Stimulated activated naive CD4-positive, alpha-beta T cell (primary cell): Measurements from ENCODE around the gene PLXNB1.
"Not testable (repeated sequence)": the region's sequence is repeated elsewhere in the genome, so short reads cannot be mapped to it uniquely, and the experiment has no call there.

Source experiments
- DNase-seq, 6 experiments: peaks; one replicate each; lab custom pipeline; 2025; lab: John Stamatoyannopoulos, UW

PLXNB1 gene

DNA sequence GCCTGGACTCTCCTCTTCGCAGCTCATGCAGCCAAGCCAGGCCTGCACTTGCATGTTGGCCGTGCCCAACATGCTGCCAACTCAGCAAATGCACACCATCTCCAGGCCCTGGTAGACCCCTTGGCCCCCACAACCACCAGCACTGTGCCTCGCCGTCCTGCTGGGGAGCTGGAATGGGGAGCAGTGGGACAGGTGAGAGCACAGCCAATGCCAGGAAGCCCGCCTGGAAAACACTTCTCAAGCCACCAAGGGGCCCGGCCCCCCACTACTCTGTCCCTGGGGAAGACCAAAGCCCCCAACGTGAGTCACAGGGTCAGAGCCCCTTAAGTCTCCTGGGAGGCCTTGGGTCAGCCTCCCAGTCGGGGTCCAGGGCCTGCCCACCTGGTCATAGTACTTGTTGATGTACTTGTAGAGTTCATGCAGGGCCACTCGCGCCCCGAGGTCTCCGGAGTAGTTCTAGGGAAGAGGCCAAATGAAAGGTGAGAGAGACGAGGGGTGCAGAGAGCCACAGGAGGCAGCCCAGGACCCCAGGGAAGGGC, 24.5 kb downstream of the PLXNB1 start:
- DNase-seq = no peak

DNA sequence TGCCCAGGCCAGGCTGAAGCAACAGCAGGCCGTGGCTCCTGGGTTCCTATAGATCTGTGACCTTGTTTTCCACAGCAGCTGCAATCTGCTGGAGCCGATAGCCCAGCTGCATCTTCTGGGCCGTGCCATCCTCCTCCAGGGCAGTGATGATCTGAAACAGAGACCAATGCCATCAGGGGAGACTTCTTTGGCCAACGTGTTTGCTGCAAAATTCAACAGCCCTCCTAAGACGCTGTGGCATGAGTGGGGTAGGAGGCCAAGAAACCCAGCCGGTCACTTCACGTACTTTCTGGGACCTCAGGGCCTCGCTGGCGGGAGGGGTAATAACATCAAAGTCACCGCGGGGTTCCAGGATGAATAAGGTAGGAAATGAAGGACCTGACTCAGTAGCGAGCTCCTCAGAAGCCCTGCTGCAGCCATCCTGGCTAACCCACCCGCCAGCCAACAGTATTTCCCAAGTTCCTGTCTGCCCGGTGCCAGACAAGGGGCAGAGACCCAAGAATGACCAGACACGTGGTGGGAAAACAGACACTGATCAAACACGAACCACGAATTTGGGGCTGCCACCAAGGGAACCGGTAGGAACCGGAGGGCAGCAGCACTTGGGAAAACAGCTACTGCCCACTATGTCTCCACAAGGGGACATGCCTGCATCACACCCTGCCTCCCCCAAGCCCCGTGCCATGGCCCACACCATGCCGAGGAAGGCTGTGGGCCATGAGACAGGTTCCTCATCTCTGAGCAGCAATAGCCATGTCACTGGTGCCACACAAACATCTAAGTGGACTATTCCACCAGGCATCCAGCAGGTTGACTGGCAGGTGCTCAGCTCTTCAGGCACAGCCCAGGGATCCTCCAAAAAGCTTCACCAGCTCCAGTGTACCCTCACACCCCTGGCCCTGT, 25.2 kb downstream of the PLXNB1 start:
- no peak for DNase-seq

DNA sequence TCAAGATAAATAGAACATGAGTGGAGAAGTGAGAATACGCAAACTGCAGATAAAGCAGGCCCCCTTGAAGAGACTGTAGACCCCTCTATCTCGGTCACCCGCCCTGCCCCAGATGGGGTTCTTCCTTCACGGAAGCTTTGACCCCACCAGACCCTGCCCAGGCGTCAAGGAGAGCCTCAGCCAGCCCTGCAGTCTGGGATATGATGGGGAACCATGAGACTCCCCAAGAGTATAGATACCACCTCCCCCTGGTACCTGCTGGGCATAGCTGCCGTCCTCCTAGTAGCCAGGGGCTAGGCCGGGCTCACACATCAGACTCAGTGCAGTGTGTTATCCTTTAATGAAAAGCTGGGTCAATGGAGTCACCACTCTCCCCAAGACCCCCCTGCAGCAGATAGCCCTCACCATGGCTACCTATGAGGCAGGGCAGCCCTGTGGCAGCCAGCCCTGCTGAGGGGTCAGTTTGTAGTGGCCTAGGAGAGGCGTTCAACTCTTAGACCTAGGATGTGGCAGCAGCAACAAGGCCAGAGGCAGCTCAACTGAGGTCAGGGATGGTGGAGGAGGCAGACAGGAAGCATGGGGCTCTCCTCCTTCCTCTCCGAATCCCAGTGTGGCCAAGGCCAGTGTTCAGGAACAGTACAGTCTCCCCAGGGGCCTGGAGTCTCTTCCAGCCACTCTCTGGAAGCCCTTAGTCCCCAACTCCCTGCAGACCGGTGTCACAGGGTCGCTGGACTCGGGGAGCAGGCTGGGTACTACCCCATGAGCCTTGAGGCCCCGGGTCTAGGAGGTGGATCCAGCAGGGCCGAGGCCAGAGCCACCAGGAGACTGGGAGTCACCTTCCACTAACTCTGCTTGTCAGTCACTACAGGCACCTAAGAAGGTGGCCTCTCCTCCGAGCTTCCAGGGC, 26.1 kb downstream of the PLXNB1 start:
- no peak for DNase-seq

DNA sequence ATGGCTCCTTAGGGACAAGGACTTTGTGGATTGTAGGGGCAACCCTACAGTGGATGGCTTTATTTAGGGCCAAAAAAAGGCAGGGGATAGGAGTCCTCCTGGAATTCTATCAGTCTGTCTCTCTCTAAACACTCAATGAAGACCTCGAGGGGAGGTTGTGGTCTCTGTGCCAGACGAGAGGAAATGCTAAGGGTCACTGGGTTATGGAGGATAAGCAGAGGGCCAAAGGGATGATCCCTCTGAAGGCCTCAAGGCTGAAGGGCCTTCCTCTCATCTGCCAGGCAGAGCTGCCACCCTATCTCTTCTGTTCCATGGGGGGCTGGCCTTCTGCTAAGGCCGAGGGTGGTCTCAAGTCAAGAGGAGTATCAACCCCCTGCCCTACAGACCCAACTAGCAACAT, 27.0 kb downstream of the PLXNB1 start:
- no peak for DNase-seq

DNA sequence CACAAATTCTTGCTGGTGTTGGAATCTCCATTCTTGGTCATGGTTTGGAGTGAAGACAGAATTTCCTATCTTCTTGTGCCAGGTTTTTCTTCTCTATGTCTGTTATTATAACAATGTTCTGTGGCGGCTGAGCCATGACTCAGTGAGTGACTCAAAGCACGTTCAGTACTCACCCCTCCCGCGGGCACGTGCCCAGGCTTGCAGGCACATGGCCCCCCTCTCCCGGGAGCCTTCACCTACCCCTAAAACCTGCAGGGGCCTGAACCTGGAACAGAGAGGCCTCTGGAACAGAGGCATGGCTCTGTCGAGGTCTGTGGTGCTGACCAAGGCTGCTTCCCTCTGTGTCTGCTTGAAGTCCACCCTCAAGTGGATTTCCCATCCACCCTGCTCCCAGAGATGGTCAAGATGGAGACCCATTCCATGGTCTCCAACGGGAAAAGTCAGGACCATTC, 27.6 kb downstream of the PLXNB1 start:
- no peak for DNase-seq

DNA sequence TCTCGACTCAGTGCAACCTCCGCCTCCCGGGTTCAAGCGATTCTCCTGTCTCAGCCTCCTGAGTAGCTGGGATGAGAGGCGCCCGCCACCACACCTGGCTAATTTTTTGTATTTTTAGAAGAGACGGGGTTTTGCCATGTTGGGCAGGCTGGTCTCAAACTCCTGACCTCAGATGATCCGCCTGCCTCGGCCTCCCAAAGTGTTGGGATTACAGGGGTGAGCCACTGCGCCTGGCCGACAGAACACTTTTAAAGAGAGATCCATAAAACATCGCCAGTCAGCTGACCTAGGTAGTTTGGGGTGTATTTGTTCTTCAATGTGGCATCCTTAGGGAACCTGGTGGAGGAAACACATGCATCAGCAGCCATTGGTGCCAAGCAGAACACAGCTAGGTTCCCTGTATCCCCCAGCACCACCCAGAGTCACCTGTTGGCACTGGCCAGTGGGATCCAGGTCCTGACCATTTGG, 28.4 kb downstream of the PLXNB1 start:
- DNase-seq = not testable (repeated sequence)

DNA sequence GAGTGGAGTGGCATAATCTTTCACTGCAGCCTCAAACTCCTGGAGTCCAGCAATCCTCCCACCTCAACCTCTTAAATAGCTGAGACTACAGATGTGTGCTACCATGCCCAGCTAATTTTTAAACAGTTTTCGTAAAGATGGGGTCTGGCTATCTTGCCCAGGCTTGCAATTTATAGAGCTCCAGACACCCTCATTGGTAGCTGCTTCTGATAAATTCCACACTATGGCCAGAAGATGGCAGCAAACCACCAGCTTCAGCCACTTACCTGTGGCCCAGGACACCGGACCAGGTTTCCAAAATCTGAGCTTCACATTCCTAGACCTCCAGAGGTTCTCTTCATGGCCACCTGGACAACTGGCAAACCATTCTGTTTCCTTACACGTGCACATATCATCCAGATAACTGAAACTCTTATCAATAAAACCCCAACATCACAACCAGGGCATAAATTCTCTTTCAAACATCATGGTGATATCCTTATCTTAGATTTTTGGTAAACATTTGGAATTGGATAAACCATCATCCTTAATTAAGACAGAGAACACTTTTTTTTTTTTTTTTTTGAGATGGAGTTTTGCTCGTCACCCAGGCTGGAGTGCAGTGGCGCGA, 29.0 kb downstream of the PLXNB1 start:
- DNase-seq = peak; percentile 10 to 73 (median 61)

DNA sequence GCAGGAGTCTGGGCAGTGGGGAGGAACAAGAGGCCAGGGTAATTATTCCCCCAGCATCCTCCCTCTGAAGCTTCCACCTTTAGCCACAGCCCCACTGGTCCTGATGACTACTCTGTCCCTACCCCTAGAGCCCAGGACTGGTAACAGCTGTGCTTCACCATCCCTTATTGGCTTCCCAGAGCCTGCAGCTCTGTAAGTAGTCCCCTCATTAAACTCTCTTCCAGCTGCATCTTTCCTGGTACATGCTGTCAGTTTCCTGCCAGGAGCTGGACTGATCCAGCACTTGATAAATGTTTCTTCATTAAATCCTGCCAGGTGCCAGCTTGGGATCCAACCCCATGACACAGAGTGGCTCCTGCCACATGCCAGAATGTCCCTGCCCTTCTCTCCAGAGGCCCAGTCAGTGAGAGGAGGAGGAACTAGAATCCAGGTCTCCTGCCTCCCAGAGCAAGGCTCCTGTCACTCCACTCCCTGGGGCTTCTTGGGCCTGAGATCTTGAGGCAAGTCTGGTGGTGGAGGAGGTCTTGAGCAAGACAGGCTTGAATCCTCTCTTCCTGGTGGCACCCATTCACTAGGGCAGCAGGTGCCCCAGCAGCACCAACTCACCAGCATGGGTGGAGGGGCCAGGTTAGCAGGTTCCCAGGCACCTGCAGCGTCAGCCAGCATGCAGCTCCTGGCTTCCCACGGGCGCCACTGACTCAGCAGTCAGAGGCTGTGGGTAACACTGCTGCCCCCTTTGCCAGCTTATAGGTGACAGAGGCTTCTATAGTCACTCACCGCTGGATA, 30.3 kb downstream of the PLXNB1 start:
- no peak for DNase-seq

DNA sequence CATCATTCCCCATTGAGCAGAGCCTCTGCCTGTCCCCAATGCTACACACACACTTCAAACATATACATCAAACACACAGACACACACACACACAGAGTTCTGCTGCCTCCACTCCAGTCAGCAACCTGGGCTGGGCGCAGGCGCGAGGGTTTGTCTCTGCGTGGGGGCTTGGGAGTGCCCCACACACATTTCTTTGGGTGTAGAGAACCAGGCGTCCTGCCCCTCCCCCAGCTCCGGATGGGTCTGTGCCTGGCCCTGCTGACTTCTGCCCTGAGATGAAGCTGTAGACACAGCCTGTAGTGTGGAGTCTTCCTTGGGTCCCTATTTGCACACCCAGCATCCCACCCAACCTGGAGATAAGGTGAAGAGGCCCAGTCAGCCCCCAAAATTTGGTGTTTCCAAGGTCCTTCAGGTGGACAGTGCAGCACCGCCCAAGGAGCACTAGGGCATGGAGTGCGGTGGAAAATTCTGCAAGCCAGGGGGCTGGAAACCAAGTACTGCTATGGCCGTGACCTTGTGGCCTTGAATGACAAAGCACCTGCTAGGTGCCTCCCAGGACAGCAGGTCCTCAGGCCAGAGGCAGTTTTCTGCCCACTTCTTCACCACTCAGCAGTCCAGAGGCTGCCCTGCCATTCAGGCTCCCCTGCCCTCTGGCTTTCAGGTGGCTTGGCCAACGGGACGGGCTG, 31.0 kb downstream of the PLXNB1 start:
- DNase-seq = no peak

DNA sequence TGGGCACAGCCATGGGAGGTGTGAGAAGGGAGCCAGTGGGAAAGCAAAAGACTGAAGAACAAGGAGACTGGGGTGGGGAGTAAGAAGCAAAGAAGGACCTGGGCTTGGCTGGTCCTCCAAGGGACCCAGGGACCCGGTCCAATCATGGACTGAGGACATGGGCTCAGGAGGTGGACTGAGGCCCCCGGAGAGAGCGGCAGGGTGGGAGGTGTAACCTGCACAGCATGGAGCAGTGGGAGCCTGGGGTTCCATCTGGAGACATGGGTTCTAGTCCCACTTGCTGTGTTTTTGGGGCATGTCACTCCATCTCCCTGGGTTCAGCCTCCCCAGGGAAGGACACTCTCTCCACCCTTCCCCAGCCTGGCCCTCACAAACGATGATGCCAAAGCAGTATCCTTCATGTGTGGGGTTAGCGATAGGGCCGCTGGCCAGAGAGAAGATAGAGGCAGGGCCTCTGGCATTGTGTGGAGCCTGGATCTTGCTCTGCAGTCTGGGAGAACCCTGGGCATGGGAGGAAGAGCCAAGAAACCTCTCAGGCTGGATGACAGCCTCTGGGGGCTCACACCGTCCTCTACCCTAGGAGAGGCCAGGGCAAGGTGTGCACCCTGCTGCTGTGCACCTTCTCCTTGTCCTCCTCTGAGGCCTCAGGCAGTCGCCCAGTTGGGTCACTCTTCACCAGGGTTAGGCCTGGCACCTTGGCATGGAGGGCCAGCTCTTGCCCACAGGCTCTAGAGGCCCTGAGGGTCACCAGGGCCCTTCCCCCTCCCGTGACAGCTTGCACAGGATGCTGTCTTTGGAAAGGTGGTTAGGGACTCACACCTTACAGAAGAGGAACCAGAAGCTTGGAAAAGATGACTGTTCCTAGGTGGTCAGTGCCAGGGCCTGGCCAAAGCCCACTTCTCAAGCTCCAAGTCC, 31.9 kb downstream of the PLXNB1 start:
- DNase-seq = no peak

DNA sequence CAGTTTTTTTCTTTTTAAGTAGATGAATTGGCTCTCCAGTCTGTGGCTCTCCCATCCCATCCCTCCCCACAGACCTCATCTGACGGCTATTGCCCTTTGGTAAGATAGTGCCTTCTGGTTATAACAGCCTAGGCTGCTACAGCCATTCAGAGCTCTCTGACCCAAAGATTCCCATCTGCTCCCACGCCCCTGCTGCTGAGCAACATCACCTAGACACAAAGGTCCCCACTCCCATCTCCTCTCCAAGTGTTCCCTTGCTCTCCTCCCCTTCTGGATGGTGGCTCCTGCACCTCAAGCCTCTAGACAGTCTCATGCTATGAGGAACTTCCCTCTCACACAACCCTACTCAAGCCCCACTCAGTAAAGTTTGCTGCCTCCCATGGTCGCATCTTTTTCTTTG, 34.2 kb downstream of the PLXNB1 start:
- DNase-seq = no peak

DNA sequence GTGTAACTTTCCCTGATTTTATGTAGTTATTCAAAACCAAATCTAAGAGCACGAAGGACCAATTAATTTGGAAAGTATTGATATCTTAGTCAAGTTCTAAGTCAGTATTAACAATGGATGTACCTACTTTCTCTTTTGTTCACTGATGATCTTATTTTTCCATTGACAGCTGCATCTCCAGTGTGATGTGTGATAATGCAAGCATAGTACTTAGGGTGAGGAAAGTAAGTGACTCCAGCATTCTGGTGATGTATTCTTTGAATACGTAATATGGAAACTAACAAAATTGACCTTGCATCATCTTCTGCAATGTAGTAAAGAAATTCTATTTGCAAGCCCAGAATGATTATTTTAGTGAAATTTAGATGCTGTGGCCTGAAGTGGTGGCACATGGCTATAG, 35.5 kb downstream of the PLXNB1 start:
- DNase-seq = no peak

DNA sequence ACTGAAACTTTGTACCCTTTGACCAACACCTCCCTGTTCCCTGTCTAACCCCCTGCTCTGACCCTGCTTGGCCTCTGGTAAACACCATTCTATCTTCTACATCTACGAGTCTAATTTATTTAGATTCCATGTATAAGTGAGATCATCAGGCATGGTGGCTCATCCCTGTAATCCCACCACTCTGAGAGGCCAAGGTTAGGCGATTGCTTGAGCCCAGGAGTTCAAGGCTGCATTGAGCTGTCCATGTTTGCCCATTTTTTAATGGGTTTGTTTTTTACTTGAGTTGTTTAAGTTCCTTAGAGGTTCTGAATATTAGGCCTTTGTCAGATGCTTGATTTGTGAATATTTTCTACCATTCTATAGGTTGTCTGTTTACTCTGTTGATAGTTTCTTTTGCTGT, 40.9 kb downstream of the PLXNB1 start:
- no peak for DNase-seq

DNA sequence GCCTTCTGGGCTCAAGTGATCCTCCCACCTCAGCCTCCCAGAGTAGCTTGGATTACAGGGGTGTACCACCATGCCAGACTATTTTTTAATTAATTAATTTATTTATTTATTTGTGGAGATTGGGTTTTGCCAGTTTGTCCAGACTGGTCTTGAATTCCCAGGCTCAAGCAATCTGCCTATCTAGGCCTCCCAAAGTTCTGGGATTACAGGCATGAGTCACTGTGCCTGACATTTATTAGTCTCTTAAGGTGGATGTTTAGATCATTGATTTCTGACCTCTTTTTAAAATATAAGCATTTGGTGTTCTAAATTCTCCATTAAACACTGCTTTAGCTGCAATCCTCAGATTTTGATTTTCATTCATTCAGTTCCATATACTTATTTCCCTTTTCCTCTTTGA, 42.3 kb downstream of the PLXNB1 start:
- no peak for DNase-seq

DNA sequence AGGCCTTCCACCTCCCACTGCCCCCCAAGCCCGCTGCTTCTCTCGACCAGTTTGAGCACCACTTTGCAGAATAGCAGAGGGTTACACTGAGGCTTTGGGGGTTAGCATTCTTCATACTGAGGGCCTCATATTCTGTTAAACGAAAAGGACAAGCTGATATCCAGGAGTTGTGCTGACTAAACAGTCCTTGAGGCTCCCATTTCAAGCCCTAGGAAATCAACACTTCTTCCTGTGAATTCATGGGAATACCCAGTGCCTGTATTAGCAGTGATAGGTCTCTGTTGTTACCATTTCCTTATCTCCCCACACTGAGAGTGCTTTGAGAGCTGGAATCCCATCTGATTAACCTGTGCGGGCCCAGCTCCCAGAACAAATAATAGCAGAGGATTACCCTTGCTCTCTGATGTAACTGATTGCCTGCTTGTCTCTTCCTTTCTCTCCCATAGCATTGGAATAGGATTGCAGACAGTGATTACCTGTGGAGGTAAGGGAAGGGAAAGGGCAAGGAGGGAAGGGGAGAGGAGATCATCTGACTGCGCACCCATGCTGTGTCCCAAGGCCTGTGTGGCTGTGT, 56.9 kb downstream of the PLXNB1 start:
- DNase-seq = no peak

DNA sequence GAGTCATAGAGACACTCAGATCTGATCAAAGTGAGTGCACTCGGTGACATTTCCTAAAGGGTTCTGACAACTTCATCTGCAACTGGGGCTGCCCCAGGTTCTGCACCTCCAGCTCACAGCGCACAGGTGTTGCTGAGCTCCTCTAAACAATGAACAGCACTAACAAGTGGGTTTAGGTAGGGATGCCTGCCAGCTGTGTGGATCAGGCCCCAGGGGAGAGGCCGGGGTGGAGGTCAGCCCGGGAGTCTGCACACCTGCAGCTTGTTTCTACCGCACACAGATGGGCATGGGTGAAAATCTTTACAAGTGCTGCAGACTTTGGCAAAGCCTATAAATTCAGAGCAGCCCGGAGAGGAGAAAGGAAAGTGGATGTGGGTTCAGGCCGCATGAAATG, 57.5 kb downstream of the PLXNB1 start:
- no peak for DNase-seq

DNA sequence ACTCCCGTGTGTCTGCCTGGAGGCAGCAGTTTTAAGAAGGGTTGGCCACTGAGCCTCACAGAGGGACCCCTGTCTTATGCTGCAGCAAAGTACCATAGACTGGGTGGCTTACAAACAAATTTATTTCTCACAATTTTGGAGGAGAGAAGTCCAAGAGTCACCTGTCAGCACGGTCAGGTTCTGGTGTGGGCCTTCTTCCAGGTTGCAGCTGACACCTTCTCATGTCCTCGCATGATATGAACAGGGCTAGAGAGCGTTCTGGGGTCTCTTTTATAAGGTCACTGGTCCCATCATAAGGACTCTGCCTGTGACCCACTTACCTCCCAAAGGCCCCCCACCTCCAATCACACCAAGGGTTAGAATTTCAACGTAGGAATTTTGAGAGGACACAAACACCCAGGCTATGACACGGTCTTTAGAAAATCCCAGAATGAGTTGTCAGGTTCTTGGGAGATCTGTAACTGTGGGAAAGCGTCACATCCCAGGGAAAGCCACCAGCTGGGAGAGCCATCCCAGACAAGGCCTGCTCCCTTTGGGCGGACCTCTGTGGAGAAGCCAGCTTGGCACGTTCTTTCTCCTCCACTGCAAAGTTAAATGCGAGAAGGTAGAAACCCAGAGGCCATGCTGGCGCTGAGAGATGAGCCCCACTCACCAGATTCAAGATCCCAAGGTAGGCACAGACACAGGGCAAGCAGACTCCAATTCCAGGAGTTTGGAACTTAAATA, 58.1 kb downstream of the PLXNB1 start, which contains the start of gene FBXW12:
TSS of gene FBXW12 (plus strand) at position 569 of the 726 bp plus-strand sequence. CDS start 549 bp downstream, outside the sequence.
- no peak for DNase-seq

DNA sequence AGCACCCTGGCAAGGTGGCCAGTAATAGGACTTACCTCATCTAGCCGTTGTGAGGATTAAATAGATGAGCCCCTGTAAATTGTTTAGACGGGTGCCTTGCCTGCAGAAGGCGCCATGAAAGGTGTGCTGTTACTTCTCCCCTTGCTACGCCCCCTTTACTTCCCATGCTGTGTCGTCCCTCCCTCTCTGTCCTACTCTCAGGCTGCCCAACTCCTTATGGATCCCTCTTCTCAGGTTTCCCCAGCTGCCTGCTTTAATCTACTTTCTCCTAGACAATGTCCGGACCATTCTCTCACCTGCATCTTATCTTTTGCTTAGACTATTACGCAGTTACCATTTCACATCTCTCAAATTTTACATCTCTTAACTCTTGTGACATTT, 59.6 kb downstream of the PLXNB1 start:
- no peak for DNase-seq
